Measurements from ENCODE around the gene HSDL2.

The HSDL2 gene

GRCh38 chr9:112462855-112463254 is 82.9 kb downstream of the HSDL2 start:
- DNase-seq = no peak

GRCh38 chr9:112465352-112465751 is 85.4 kb downstream of the HSDL2 start:
- DNase-seq = no peak

GRCh38 chr9:112472996-112473395 is 93.1 kb downstream of the HSDL2 start:
- DNase-seq = no peak

GRCh38 chr9:112473986-112474385 is 94.1 kb downstream of the HSDL2 start:
- no peak for DNase-seq

GRCh38 chr9:112475318-112475717 is 95.4 kb downstream of the HSDL2 start:
- no peak for DNase-seq

- no peak for DNase-seq
Observed at GRCh38 chr9:112477330-112477729, 97.4 kb downstream of the HSDL2 start.

GRCh38 chr9:112479221-112479620 is 99.3 kb downstream of the HSDL2 start:
- DNase-seq = no peak

GRCh38 chr9:112484607-112485006 is 104.7 kb downstream of the HSDL2 start:
- no peak for DNase-seq

GRCh38 chr9:112485574-112485973 is 105.7 kb downstream of the HSDL2 start:
- no peak for DNase-seq

GRCh38 chr9:112486221-112487007 is 106.5 kb downstream of the HSDL2 start, which contains the start of gene KIAA1958:
KIAA1958 (plus strand) TSS chr9:112486827; CDS start chr9:112574081, 87,254 bp downstream.
- DNase-seq = peak; percentile 82

GRCh38 chr9:112487008-112487798 is 107.3 kb downstream of the HSDL2 start:
- DNase-seq = peak; percentile 58

GRCh38 chr9:112487799-112488340 is 108.0 kb downstream of the HSDL2 start:
- DNase-seq = no peak

- DNase-seq = no peak
Observed at GRCh38 chr9:112489039-112489546, 109.2 kb downstream of the HSDL2 start.

- DNase-seq = peak; percentile 40
Observed at GRCh38 chr9:112489876-112490666, 110.2 kb downstream of the HSDL2 start.

- DNase-seq = peak; percentile 51
Observed at GRCh38 chr9:112493393-112494137, 113.7 kb downstream of the HSDL2 start.

GRCh38 chr9:112494153-112494552 is 114.2 kb downstream of the HSDL2 start:
- no peak for DNase-seq

GRCh38 chr9:112495614-112496013 is 115.7 kb downstream of the HSDL2 start:
- DNase-seq = no peak

- no peak for DNase-seq
Observed at GRCh38 chr9:112496074-112496722, 116.3 kb downstream of the HSDL2 start.

- no peak for DNase-seq
Observed at GRCh38 chr9:112500842-112501241, 120.9 kb downstream of the HSDL2 start.

- DNase-seq = no peak
Observed at GRCh38 chr9:112501287-112501686, 121.4 kb downstream of the HSDL2 start.

Measured in fibroblast of skin of right quadriceps (primary cell).